GM10266 (cell line): ENCODE measurements around the gene PTPRN2.

ENCODE experiments used
- DNase-seq: peaks from one replicate; pipeline ENCODE4 v3.0.0; 2012; ENCODE audit errors: extremely low spot score
- TF ChIP-seq, protein P1 (sequence below): IDR thresholded peaks from 2 replicates; pipeline ENCODE4 v1.5.1; 2012; ENCODE audit warnings: mild to moderate bottlenecking, low read depth; ENCODE audit not compliant: control insufficient read depth, insufficient read depth; ENCODE audit errors: missing control alignments

PTPRN2 gene

GRCh38 chr7:157576415-157576814 lies 1011.2 kb downstream of the PTPRN2 start:
- TF ChIP-seq, protein P1, sequence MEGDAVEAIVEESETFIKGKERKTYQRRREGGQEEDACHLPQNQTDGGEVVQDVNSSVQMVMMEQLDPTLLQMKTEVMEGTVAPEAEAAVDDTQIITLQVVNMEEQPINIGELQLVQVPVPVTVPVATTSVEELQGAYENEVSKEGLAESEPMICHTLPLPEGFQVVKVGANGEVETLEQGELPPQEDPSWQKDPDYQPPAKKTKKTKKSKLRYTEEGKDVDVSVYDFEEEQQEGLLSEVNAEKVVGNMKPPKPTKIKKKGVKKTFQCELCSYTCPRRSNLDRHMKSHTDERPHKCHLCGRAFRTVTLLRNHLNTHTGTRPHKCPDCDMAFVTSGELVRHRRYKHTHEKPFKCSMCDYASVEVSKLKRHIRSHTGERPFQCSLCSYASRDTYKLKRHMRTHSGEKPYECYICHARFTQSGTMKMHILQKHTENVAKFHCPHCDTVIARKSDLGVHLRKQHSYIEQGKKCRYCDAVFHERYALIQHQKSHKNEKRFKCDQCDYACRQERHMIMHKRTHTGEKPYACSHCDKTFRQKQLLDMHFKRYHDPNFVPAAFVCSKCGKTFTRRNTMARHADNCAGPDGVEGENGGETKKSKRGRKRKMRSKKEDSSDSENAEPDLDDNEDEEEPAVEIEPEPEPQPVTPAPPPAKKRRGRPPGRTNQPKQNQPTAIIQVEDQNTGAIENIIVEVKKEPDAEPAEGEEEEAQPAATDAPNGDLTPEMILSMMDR, result no peak
- DNase-seq, result no peak

- TF ChIP-seq, protein P1, result no peak
- DNase-seq, result no peak
Measured at GRCh38 chr7:157575777-157576176, 1011.8 kb downstream of the PTPRN2 start.

GRCh38 chr7:157574914-157575586 lies 1012.6 kb downstream of the PTPRN2 start:
- no peak for DNase-seq
- TF ChIP-seq, protein P1, result no peak

DNA sequence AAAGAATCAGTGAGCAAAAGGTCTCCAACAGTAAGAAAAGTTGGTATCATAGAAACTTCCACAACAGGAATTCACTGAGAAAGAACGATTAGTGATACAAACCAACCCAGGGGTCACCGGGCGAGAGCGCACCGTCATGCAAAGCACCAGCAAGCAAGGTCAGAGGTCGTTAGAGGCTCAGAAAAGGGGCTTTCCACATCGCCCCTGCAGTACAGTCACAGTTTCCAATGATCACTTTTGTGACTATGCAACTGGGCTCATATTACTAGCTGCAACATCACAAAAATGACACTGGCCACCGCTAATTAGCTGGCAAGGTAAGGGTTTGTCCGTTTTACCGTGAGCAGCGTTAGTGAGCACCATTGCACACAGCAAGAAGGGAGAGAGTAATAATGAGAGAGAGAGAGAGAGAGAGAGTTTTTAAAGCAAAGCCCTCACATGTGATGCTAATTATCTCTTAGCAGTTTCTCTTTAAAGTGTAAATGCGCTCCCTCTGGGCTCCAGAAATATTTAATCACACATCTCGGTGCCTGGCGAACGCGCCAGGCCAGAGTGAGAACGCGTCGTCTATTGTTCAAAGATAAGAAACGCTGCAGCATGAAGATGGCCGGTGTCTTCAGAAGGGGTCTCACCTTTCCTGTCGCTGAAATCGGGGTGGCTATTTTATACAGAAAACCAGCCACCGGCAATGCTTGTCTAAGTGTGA lies 1013.4 kb downstream of the PTPRN2 start:
- no peak for DNase-seq
- TF ChIP-seq, protein P1, result no peak

GRCh38 chr7:157573244-157573643 lies 1014.4 kb downstream of the PTPRN2 start:
- DNase-seq, result no peak
- TF ChIP-seq, protein P1, result no peak

- TF ChIP-seq, protein P1, result no peak
- no peak for DNase-seq
Measured at GRCh38 chr7:157572622-157573021, 1015.0 kb downstream of the PTPRN2 start.
